GM10266 (cell line): ENCODE data around the gene ABHD8.

ENCODE experiments used
- DNase-seq: peaks from one replicate; pipeline ENCODE4 v3.0.0; 2012; ENCODE audit errors: extremely low spot score
- TF ChIP-seq, protein P1 (sequence below): IDR thresholded peaks from 2 replicates; pipeline ENCODE4 v1.5.1; 2012; ENCODE audit warnings: mild to moderate bottlenecking, low read depth; ENCODE audit not compliant: control insufficient read depth, insufficient read depth; ENCODE audit errors: missing control alignments

ABHD8 gene

DNA sequence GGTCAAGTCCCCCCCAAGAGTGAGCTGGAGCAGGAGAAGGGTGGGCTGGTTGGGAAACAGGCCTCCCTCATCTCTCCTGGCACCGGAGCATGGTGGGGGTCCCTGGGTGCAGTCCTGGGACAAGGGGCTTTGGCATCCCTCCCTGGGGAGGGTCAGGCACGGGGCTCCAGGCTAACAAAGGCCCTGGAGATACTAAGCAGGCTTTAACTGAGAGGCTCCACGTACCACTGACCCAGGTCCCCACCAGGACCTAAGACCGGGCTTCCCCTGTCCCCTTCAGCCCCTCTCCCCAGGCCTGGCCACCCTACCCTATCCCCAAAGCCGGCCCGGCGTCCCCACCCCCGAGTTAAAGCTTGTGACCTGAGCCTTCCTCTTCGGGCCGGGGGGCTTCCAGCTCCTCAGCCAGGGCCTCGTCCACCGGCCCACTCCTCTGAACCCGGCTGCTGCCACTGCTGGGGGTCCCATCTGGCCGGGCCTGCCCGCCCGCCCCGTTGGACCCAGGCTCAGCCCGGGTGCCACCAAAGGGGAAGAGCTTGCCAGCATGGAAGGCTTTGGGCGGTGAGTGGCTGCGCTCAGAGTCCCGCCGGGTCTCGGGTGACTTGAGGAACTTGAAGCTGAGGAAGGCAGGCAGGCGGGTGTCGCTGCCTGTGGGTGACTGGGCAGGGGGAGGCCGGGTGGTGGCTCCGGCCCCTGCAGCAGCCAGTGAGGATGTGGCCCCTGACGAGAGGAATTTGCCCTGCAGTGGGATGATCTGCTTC, 21.3 kb upstream of the ABHD8 start:
- peak; percentile 38 for DNase-seq
- TF ChIP-seq, protein P1, sequence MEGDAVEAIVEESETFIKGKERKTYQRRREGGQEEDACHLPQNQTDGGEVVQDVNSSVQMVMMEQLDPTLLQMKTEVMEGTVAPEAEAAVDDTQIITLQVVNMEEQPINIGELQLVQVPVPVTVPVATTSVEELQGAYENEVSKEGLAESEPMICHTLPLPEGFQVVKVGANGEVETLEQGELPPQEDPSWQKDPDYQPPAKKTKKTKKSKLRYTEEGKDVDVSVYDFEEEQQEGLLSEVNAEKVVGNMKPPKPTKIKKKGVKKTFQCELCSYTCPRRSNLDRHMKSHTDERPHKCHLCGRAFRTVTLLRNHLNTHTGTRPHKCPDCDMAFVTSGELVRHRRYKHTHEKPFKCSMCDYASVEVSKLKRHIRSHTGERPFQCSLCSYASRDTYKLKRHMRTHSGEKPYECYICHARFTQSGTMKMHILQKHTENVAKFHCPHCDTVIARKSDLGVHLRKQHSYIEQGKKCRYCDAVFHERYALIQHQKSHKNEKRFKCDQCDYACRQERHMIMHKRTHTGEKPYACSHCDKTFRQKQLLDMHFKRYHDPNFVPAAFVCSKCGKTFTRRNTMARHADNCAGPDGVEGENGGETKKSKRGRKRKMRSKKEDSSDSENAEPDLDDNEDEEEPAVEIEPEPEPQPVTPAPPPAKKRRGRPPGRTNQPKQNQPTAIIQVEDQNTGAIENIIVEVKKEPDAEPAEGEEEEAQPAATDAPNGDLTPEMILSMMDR = no peak

DNA sequence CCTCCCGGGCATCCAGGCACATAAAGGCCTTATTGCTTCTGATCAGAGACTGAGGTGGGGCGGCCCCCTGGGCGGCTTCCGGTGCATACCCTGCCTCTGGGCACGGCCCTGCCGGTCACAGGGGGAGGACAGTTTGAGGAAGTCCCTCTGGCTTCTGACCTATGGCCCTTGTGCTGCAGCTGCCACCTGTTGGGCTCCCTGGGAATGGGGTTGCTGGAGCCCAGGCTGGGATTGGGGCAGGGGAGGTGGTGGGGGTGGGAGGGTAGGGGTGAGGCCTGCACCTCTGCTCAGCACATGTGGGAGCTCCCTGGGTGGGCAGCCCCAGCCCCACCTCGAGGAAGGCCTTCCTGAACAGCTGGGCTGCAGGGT, 20.7 kb upstream of the ABHD8 start:
- TF ChIP-seq, protein P1 = no peak
- peak; percentile 49 for DNase-seq

DNA sequence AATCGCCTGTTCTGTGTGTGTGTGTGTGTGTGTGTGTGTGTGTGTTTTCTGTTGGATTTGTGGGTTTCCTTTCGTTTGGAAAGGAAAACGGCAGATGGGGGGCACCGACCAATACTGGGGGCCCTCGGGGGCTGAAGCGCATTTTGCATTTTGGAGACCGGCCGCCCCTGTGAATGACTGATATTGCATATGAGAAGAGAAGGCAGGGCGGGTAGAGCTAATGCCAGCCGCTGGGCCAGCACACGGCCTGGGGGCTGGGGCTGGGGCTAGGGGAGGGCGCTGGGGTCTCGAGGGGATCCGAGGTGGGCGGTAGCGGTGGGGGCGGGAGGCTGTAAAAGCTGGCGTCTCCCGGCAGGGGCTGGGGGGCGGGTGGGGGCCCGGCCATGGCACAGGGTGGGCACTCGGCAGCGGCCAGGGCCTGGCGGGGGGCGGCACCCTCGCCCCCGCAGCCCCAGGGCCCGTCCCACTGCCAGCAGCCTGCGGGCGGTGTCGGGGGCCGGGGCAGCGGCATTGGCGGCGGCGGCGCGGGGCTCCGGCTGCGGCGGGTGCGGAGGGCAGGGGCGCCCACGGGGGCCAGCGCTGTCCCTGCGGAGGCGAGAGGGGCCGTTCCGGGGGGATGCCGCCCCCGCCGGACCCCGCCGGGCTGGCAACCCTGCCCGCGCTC, 20.2 kb upstream of the ABHD8 start:
- no peak for DNase-seq
- TF ChIP-seq, protein P1 = no peak

DNA sequence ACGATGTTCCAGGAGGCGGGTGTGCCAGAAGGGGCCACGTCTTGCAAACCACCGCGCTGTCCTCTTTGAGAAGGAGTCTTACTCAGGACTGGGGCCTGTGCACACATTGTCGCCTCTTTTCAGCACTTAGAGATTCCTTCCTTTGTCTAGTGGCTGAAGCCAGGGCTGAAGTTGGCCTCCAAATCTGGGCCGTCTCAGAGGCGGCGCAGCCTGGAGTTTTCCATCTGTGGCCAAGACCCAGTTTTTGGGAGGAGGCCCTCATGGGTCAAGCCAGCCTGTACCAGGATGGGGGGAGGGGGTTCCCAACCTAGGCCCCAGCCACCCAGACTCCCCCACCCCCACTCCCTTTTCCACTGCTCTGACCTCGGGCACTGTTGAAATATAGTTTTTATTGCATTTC, 19.6 kb upstream of the ABHD8 start:
- TF ChIP-seq, protein P1 = no peak
- no peak for DNase-seq

DNA sequence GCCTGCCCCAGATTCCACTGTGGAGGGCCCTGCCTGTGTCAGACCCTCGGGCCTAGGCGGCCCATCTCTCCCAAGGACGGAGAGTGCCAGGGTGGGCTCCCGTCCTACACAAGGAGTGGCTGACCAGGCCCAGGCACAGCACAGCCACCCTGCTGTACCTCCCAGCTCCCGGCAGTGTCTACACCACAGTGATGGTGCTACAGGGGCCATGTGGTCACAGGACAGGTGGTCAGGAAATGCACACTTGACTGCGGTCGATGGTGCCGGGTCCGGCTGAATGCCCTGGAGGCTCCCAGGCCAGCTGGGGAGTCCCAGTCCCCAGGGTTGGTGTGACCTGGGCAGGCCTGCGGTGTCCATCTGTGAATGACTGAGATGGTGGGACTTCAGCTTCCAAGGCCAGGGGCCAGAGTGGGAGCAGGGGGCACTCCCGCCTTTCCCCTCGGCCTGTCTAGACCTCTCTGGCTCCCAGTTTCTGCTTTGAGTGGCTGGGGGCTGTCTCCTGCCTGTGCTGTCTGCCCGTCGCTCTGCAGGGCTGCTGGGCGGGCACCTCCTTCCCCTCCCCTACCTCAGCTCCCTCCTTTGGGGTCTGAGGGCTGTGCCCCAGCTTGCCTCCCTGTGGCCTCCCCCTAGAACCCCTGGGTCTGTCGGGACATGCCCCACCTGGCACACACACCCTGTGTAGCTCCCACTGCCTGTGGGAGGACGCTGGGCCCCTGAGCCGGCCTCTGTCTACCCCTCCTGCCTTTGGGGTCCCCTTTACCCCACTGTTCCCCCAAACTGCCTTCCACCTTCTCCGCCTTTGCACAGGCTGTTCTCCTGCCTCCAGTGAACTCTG, 18.6 kb upstream of the ABHD8 start:
- no peak for DNase-seq
- TF ChIP-seq, protein P1 = no peak

DNA sequence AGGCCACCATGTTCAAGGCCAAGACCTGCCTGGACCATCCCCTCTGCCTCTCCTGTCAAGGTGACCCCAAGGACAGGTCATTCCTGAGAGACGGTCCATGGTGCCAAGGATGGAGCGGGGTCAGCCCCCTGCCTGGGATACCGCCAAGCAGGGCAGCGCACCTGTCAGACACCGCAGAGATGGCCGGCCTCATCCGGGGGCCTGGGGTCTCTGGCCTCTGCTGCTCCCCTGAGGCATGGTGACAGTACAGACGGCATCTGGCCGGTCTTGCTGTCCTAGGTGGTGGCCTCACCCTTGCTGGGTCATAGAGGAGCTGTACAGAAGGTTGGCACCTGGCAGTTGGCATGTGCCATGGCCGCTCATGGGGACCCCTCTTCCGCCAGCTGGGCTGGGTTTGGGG, 17.2 kb upstream of the ABHD8 start:
- TF ChIP-seq, protein P1 = no peak
- no peak for DNase-seq
